Colonic mucosa (tissue), 4 donors: ENCODE measurements around the gene KCNJ18. TPM values are rescaled to one million over a fixed set of nuclear protein-coding genes. Genes with fewer than 3 reads are reported as not detected.
"Not testable (repeated sequence)": the region's sequence is repeated elsewhere in the genome, so short reads cannot be mapped to it uniquely, and the experiment has no call there.

Source experiments
- DNase-seq: peaks from one replicate; pipeline ENCODE4 v3.0.0-alpha.2; 2020
- H3K27ac ChIP-seq: fragments of 200-600 bp; one replicate; pipeline ENCODE4 v1.8.0; 2021
- H3K27me3 ChIP-seq: fragments of 200-600 bp; one replicate; pipeline ENCODE4 v1.8.0; 2021
- H3K36me3 ChIP-seq: fragments of 200-600 bp; one replicate; pipeline ENCODE4 v1.8.0; 2021
- H3K4me1 ChIP-seq: fragments of 200-600 bp; one replicate; pipeline ENCODE4 v1.8.0; 2021; ENCODE audit warnings: mild to moderate bottlenecking
- H3K4me3 ChIP-seq: fragments of 200-600 bp; one replicate; pipeline ENCODE4 v1.8.0; 2021
- H3K9ac ChIP-seq, 2 donors: one replicate each; pipeline ENCODE4 v1.7.0; 2013; ENCODE audit warnings: control low read depth in 2 of 2, low read depth in 2 of 2, low read length in 2 of 2
- H3K9me3 ChIP-seq: fragments of 200-600 bp; one replicate; pipeline ENCODE4 v1.8.0; 2021
- intact Hi-C: fragments of 100-400 bp; cut with DNase I; formaldehyde crosslinking; loops from one replicate; pipeline ENCODE4 v1.14.1; 2022
- total RNA-seq, 2 donors: library from RNA; stranded (reverse); fragmentation: NEBNext Ultra II Directional in 1 of 2; extraction: Animal tissue kit (Norgen Biotek cat#: 25700) in 1 of 2; gene quantifications; one replicate each; pipeline ENCODE4 v1.2.1, GENCODE V29; 2021
- donor health status: healthy.
- donor health status: DM: no; HTN: no; CAD: no.
- donor health status: DM: no; HTN: no; CAD: no.

The KCNJ18 gene
- total RNA-seq, 2 donors from 2014 or later = not detected

- H3K27me3 ChIP-seq, H3K9me3 ChIP-seq, H3K36me3 ChIP-seq, H3K4me3 ChIP-seq, DNase-seq, H3K9ac ChIP-seq, H3K4me1 ChIP-seq, intact Hi-C loops, H3K27ac ChIP-seq: not testable (repeated sequence)
Observed at GRCh38 chr17:21696227-21696626, 3.9 kb downstream of the KCNJ18 start.

- H3K27me3 ChIP-seq, H3K9ac ChIP-seq, H3K27ac ChIP-seq, H3K9me3 ChIP-seq, H3K4me1 ChIP-seq, H3K4me3 ChIP-seq, DNase-seq, intact Hi-C loops, H3K36me3 ChIP-seq: not testable (repeated sequence)
Observed at GRCh38 chr17:21696842-21697507, 4.7 kb downstream of the KCNJ18 start.

GRCh38 chr17:21697508-21697860 lies 5.2 kb downstream of the KCNJ18 start:
- DNase-seq, intact Hi-C loops, H3K4me1 ChIP-seq, H3K9me3 ChIP-seq, H3K4me3 ChIP-seq, H3K36me3 ChIP-seq, H3K9ac ChIP-seq, H3K27me3 ChIP-seq, H3K27ac ChIP-seq: not testable (repeated sequence)

GRCh38 chr17:21698437-21699075 lies 6.2 kb downstream of the KCNJ18 start:
- H3K9ac ChIP-seq, H3K27me3 ChIP-seq, intact Hi-C loops, H3K27ac ChIP-seq, H3K4me3 ChIP-seq, H3K36me3 ChIP-seq, H3K9me3 ChIP-seq, DNase-seq, H3K4me1 ChIP-seq: not testable (repeated sequence)

- H3K9ac ChIP-seq, DNase-seq, H3K4me1 ChIP-seq, H3K27me3 ChIP-seq, H3K36me3 ChIP-seq, intact Hi-C loops, H3K27ac ChIP-seq, H3K4me3 ChIP-seq, H3K9me3 ChIP-seq: not testable (repeated sequence)
Observed at GRCh38 chr17:21699124-21699523, 6.8 kb downstream of the KCNJ18 start.

GRCh38 chr17:21699573-21700236 lies 7.4 kb downstream of the KCNJ18 start:
- H3K27ac ChIP-seq, H3K27me3 ChIP-seq, H3K9me3 ChIP-seq, DNase-seq, H3K36me3 ChIP-seq, H3K4me1 ChIP-seq, H3K4me3 ChIP-seq, intact Hi-C loops, H3K9ac ChIP-seq: not testable (repeated sequence)

GRCh38 chr17:21701090-21701489 lies 8.8 kb downstream of the KCNJ18 start:
- H3K4me1 ChIP-seq, H3K36me3 ChIP-seq, H3K27me3 ChIP-seq, DNase-seq, H3K9ac ChIP-seq, intact Hi-C loops, H3K9me3 ChIP-seq, H3K27ac ChIP-seq, H3K4me3 ChIP-seq: not testable (repeated sequence)

GRCh38 chr17:21702029-21702428 lies 9.7 kb downstream of the KCNJ18 start:
- H3K27ac ChIP-seq, intact Hi-C loops, H3K9me3 ChIP-seq, H3K4me3 ChIP-seq, H3K4me1 ChIP-seq, H3K27me3 ChIP-seq, H3K36me3 ChIP-seq, DNase-seq, H3K9ac ChIP-seq: not testable (repeated sequence)

GRCh38 chr17:21702521-21702920 lies 10.2 kb downstream of the KCNJ18 start:
- H3K9me3 ChIP-seq, H3K27ac ChIP-seq, intact Hi-C loops, H3K36me3 ChIP-seq, H3K4me3 ChIP-seq, H3K4me1 ChIP-seq, H3K9ac ChIP-seq, DNase-seq, H3K27me3 ChIP-seq: not testable (repeated sequence)

- H3K9me3 ChIP-seq, H3K36me3 ChIP-seq, H3K4me1 ChIP-seq, H3K27ac ChIP-seq, H3K4me3 ChIP-seq, H3K9ac ChIP-seq, DNase-seq, intact Hi-C loops, H3K27me3 ChIP-seq: not testable (repeated sequence)
Observed at GRCh38 chr17:21702940-21703640, 10.8 kb downstream of the KCNJ18 start.

- H3K27me3 ChIP-seq, DNase-seq, H3K36me3 ChIP-seq, H3K4me1 ChIP-seq, intact Hi-C loops, H3K27ac ChIP-seq, H3K9ac ChIP-seq, H3K4me3 ChIP-seq, H3K9me3 ChIP-seq: not testable (repeated sequence)
Observed at GRCh38 chr17:21703891-21704872, 11.9 kb downstream of the KCNJ18 start.
